Mucosa of descending colon (tissue), 3 donors: ENCODE measurements around the gene PYM1. TPM values are rescaled to one million over a fixed set of nuclear protein-coding genes. Genes with fewer than 3 reads are reported as not detected.

ENCODE experiments used
- ATAC-seq: fragments of 200-7000 bp; cut with Tn5 transposase; one replicate; pipeline ENCODE4 v1.9.1; 2020; ENCODE audit warnings: mild to moderate bottlenecking, moderate library complexity
- DNase-seq, 3 donors: peaks; one replicate each; pipeline ENCODE4 v3.0.0-alpha.2; 2020
- H3K36me3 ChIP-seq: fragments of 200-600 bp; one replicate; pipeline ENCODE4 v1.8.0; 2021; ENCODE audit warnings: low read depth, mild to moderate bottlenecking
- H3K4me1 ChIP-seq: fragments of 200-600 bp; one replicate; pipeline ENCODE4 v1.8.0; 2021; ENCODE audit warnings: low read depth, mild to moderate bottlenecking
- H3K4me3 ChIP-seq: fragments of 200-600 bp; one replicate; pipeline ENCODE4 v1.8.0; 2021; ENCODE audit warnings: mild to moderate bottlenecking
- H3K9me3 ChIP-seq: fragments of 200-600 bp; one replicate; pipeline ENCODE4 v1.8.0; 2021; ENCODE audit warnings: mild to moderate bottlenecking
- CTCF ChIP-seq: fragments of 200-600 bp; IDR thresholded peaks from one replicate; pipeline ENCODE4 v1.8.0; 2022; ENCODE audit warnings: antibody characterized with exemption, mild to moderate bottlenecking
- intact Hi-C, 2 donors: fragments of 100-400 bp; cut with DNase I in 1 of 2; cut with micrococcal nuclease in 1 of 2; formaldehyde crosslinking; loops; one replicate each; pipeline versions ENCODE4 v1.11.0 to v1.11.1; 2022; cut with DNase I, micrococcal nuclease
- total RNA-seq, 3 donors: library from RNA; stranded (reverse); fragmentation: NEBNext Ultra II Directional in 2 of 3; extraction: Animal tissue kit (Norgen Biotek cat#: 25700) in 2 of 3; gene quantifications; one replicate each; pipeline versions ENCODE4 v1.2.1 to v1.2.4, GENCODE V29; 2021 to 2023
- donor health status: DM: no; HTN: no; CAD: no; lungs with moderate emphysema.
- donor health status: DM: no; HTN: no; CAD: no.
- donor health status: DM: no; HTN: yes; CAD: no.

The PYM1 gene
- total RNA-seq, 3 donors from 2014 or later = 29.7 to 48.8 (median 45.7) TPM

DNA sequence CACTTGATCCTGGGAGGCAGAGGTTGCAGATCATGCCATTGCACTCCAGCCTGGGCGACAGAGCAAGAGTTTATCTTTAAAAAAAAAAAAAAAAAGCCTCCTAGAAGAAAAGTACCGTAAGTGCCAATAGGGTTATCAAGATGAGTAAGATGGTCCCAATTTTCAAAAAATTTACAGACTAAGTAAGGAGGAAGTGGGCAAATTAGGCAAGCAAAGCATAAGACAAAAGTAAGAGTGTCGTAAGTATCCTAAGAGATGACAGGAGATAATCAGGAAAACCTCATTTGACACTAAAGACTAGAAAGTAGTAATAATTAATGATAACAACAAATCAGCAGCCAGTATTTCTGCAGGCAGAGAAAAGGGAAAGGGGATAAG lies 12.2 kb downstream of the PYM1 start:
- Histone ChIP-seq H3K4me3 (no peak overlapping the region), H3K9me3 (no peaks in the 10 kb centered on the region), H3K36me3 (no peaks in the 10 kb centered on the region), H3K4me1 (peaks cover 2% of the 10 kb centered on the region)
- no peak for TF ChIP-seq CTCF
- intact Hi-C loops = no loop called here
- ATAC-seq = no peak
- no peak for DNase-seq

GRCh38 chr12:55912908-55913307 lies 14.8 kb downstream of the PYM1 start:
- Histone ChIP-seq H3K4me3 (no peak overlapping the region), H3K9me3 (no peaks in the 10 kb centered on the region), H3K36me3 (no peaks in the 10 kb centered on the region), H3K4me1 (peaks cover 2% of the 10 kb centered on the region)
- ATAC-seq (no peak), DNase-seq (no peak)
- intact Hi-C loops = no loop called here
- no peak for TF ChIP-seq CTCF

DNA sequence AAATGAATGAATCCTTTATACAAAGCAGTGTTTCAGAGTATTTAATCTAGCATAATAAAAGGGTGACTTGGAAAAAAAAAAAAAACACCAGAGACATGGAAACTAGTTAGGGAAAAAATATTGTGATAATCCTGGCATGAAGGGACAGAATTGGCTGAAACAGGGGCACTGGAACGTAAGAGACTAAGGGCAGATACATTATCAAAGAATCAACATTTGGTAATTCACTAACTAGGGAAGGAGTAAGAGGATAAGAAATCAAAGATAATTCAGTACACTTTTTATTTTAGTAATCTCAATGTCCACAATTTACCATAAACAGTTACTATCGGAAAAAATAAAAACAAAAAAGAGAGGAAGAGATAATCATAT lies 18.2 kb downstream of the PYM1 start:
- intact Hi-C loops = no loop called here
- no peaks in the 10 kb centered on the region for H3K36me3 ChIP-seq
- no peaks in the 10 kb centered on the region for H3K9me3 ChIP-seq
- ATAC-seq = no peak
- H3K4me3 ChIP-seq = no peak overlapping the region
- no peak for DNase-seq
- TF ChIP-seq CTCF = no peak
- no peaks in the 10 kb centered on the region for H3K4me1 ChIP-seq

GRCh38 chr12:55908726-55909512 lies 18.8 kb downstream of the PYM1 start:
- H3K9me3 ChIP-seq = no peaks in the 10 kb centered on the region
- TF ChIP-seq CTCF = no peak
- intact Hi-C loops = no loop called here
- no peak overlapping the region for H3K4me3 ChIP-seq
- H3K36me3 ChIP-seq = no peaks in the 10 kb centered on the region
- ATAC-seq = no peak
- DNase-seq = no peak
- no peaks in the 10 kb centered on the region for H3K4me1 ChIP-seq

GRCh38 chr12:55906056-55906455 lies 21.6 kb downstream of the PYM1 start:
- no peak for TF ChIP-seq CTCF
- DNase-seq (no peak), ATAC-seq (no peak)
- intact Hi-C loops = no loop called here
- H3K36me3 ChIP-seq = no peaks in the 10 kb centered on the region
- no peaks in the 10 kb centered on the region for H3K9me3 ChIP-seq
- H3K4me3 ChIP-seq = no peak overlapping the region
- H3K4me1 ChIP-seq = no peaks in the 10 kb centered on the region
